ENCODE results near the gene RAMP3. TPM values are rescaled to one million over a fixed set of nuclear protein-coding genes. Genes with fewer than 3 reads are reported as not detected.
"Not testable (repeated sequence)": the region's sequence is repeated elsewhere in the genome, so short reads cannot be mapped to it uniquely, and the experiment has no call there.

The RAMP3 gene
- total RNA-seq, 1 donor from 2014 or later = 49.2 TPM

DNA sequence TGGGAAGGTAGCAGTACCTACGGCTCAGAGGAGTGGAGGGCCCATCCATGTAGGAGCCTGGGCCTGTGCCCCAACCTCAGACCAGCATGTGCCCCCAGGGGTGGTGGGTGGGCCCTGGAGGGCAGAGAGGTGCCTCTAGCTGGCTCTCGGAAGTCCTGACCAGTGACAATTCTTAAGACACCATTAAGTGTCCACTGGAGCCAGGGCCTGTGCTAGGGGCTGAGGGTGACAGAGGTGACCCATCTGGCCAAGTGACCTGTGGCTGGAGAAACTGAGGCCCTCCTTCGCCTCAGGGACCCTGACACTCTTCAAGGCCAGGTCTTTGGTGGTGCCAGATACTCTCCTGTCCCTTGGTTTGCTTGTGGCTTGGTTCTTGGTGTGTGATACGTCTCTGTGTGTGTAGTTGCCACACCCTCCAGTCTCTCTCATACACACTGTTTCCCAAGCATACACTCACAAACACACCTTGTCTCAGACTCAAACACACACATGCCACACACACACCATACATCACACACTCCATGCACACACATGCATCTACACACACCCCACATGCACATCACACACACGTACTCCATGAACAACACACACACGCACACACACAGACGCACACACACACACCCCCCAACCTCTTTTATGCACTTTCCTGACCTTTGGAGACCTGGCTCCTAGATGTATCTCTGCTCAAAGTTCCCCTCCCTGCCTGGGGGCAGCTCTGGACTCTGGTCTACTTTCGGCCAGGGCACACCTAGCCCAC, 897 bp upstream of the RAMP3 start:
- no peak for DNase-seq (ENCODE audit: low spot score)

DNA sequence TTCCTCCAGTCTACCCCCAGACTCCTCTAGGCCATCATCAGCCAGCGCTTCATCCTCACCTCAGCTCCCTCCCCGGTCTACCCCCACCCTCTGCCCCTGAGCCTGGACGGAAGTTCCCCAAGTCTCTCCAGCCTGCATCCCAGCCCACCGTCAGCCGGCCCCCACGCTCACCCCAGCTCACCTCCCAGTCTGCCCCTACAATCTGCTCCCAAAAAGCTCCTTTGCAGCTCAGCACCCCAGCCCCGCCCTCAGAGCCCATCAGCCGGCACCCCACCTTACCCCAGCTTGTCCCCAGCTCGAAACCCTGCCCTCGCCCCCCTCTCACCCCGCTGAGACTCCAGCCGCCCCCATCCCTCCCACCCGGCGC, 322 bp upstream of the RAMP3 start:
- no peak for DNase-seq (ENCODE audit: low spot score)

DNA sequence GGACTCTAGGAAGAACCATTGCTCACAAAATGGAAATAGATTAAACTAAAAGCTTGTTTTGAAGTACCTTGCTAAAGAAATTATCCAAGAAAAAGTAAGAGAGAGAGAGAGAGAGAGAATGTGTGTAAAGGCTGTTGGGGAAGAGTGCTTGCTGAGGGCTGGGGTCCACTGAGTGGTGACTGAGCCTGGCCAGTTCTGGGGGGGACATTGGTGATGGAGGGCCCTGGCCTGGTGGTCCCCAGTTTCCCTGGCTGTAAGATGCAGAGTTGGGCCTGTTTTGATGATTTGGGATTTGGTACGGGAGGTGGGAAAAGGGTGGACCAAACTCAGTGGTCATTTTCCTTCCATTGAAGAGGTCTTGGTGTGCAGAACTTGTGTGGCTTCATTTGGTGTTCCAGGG, 880 bp downstream of the RAMP3 start:
- DNase-seq (ENCODE audit: low spot score) = no peak

DNA sequence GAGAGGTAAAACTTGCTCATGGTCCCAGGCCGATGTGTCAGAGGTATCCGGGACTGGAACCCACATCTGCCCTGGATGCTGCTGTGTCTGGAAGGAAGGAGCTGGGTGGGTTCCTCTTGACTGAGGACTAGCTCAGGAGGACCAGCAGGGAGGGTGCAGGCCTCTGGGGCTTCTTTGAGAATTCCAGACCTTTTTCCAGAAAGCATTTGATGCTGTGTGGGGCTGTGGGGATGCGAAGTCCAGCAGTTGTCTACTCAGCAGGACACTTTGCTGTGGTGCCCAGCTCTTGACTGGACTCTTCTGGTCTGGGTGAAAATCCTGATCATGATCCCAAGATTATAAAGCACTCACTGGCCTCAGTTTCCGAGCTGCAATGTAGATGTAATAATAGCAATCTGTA, 1.7 kb downstream of the RAMP3 start:
- DNase-seq (ENCODE audit: low spot score) = no peak

DNA sequence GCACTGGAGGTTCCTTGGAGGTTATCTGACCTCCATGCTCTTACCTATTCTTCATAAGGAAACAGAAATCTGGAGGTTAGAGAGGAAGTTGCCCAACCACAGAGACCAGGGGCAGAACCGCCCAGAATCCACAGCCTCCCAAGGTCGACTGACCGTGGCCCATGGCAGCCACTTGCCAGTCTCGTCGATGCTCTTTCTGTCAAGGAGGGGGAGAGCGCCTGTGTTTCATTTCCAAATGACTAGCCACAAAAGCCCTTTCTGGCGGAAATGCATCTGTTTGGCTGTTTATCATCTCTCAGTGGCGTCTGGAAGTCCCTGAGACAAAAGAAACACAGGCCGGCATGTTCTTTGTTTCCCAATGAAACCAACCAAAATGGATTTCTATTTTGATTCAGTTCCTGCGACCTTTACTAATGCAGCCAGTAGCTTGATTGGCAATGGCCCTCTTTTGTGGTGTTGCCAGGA, 2.9 kb downstream of the RAMP3 start:
- DNase-seq (ENCODE audit: low spot score) = no peak

DNA sequence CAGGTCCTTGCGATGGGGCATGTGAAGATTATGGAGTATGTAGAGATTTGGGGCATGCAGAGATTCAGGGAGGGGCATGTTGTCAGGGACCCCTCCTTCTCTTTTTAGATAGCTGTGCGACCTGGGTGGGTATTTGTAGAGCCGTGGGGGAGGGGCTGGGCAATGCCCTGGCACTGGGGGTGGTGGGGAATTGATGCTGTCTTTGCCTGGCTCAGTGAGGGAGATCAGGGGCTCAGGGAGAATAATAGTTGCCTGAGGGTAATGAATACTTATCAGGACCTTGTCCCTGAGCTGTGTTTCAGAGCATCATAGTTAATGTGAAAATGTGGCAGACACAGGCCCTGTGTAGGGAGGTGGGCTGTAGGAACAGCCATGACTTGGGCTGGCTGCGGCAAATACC, 3.5 kb downstream of the RAMP3 start:
- DNase-seq (ENCODE audit: low spot score) = no peak

DNA sequence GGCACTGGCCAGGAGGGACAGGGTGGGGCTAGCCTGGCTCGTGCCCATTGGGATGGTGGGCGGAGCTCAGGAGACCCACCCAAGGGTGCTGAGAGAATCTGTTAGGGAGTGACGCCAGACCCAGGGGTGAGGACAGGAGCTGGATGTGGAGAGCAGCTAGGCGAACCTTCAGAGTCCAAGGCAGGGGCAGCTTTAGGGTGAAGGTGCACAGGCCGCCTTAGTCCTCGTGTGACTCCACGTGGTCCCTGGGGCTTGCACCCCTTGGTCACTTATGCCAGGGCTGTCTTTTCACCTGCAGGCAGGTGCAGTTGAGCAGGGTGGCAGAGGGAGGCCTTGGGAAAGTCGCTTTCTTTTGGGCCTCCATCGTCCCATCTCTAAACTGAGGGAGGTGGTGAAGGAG, 4.3 kb downstream of the RAMP3 start:
- DNase-seq (ENCODE audit: low spot score) = no peak

DNA sequence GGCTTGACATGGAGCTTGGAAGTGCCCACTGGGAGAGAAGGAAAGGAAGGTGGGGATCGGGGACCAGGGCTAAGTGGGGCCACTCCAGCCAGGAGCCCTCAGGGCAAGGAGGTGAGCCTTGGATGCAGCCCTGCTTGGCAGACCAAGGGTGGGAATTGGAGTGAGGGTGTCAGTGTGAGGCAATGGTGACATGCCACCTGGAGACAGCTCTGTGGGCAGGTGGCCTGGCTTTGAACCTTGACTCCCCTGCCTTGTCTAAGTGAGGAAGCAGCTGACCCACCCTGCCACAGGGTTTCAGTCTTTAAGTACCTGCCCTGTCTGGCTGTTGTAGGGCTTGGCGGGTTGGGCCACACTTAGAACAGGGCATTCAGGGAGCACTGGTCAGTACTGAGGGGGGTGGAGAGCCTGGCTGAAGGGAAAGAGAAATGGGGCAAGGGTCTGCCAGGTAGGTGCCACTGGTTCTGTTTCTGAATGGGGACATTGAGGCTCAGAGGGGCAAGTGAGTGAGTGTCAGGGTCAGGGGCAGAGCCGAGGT, 4.8 kb downstream of the RAMP3 start:
- DNase-seq (ENCODE audit: low spot score) = no peak

DNA sequence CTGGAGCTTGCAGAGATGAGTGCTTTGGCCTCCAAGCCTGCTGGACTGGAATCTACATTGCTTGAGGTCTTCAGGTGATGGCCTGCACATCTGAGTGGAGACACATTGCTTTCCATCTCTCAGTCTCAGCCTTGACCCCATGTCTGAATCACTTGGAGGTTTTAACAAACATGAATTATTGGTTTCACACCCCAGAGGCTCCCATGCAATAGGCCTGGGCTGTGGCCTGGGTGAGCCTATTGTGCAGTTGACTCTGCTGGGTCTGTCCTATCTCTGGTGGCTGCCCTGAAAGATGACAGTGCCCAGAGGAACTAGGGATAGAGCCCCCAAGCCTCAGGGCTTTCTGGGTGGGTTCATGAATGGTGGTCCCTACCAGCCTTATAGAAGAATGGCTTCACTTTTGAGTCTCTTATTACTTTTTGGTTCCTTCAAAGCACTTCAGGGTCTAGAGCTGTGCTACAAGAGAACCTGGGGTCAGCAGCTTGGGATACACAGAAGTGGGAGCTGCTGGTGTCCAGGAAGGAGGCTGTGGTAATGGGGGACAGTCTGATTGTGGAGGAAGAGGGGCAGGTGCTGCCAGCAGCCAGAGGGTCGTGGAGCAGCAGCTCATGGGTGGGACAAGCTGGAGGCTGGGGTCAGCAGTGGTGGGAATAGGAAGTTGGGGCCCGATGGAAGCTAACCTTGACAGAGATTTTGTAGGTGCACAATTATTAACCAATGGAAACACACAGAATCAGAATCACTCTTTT, 5.5 kb downstream of the RAMP3 start:
- no peak for DNase-seq (ENCODE audit: low spot score)

DNA sequence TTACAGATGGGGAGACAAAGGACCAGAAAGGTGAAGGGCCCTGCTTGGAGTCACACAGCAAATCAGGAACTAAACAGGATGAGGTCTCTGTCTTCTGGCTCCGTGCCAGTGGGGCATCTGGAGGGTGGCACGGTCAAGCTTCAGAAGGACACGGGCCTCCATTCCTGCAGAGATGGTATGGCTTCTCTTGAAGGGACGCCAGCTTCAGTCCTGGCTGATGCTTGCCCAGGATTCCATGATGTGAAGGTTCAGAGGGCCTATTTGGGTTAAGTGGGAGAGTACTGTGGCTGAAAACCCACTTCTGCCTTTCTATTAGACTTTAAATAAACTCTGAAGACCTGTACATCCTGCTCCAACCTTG, 6.1 kb downstream of the RAMP3 start:
- DNase-seq (ENCODE audit: low spot score) = no peak

DNA sequence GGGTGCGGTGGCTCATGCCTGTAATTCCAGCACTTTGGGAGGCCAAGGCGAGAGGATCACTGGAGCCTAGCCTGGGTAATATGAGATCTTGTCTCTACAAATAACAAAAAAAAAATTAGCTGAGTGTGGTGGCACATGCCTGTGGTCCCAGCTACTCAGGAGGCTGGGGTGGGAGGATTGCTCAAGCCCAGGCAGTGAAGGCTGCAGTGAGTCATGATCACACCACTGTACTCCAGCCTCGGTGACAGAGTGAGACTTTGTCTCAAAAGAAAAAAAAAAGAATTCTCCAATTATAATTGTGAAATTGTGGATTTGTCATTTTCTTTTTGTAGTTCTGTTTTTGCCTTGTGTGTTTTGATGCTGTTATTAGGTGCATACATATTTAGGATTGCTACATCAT, 6.7 kb downstream of the RAMP3 start:
- DNase-seq (ENCODE audit: low spot score) = not testable (repeated sequence)

DNA sequence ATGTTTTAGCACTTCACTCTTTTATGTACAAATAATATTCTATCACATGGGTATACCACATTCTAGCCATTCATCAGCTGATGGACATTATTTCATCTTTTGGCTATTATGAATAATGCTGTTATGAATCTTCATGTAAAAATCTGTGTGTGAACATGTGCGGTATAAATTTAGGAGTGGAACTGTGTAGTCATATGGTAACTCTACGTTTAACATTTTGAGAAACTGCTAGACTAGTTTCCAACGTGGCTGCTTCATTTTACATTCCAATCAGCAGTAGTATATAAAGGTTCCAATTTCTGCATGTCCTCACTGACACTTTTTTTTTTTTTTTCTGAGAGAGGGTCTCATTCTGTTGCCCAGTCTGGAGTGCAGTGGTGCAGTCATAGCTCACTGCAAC, 8.3 kb downstream of the RAMP3 start:
- DNase-seq (ENCODE audit: low spot score) = no peak

DNA sequence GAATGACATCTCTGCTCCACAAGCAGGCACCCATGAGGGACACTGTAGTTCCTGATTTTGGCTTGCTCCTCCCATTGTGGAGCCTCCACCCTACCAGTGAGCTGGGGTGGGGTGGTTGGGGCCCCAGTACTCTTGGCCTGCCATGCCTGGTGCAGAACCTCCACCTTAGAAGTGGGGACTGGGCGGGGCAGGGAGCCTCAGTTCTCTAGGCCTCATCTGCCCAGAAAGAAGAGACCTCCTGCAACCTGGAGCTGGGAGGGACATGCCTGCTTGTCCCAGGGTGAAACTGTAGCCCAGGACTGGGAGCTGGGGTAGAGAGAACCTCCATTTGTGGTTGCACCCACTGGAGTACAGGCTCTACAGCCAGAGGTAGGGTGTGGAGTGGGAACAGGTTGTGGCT, 14.4 kb downstream of the RAMP3 start:
- DNase-seq (ENCODE audit: low spot score) = peak; percentile 64

DNA sequence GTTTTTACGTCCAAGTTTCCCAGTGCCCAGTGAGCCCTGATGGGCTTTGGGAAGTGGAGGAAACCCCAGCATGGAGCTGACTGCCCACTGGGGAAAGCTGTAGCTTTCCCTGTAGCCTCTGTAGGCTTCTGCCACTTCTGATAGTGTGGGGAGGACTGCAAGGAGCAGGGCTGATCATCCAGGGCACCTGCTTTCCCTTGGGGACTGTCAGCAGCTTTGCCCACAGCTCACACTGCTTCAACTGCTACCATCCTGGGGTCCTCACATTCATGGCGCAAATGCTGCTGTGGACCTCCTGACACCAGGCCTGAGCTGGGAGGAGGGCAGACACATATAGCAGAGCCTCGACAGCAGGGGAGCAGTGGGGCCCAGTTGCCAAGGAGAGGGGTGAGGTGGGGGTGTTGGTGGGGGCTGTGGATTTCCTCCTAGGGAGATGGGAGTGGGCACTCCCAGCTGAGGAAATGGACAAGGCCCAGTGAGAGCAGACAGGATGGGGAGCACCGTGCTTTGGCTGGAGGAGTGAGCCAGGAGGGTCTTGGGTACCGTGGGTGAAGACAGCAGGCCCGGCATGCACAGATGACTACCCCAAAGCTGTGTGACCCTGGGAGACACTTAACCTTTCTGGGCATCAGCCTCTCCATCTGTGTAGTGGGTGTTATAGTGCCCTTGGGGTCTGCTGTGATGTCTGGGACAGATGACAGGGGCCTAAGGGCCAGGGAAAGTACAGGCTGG, 16.2 kb downstream of the RAMP3 start:
- peak; percentile 77 for DNase-seq (ENCODE audit: low spot score)

DNA sequence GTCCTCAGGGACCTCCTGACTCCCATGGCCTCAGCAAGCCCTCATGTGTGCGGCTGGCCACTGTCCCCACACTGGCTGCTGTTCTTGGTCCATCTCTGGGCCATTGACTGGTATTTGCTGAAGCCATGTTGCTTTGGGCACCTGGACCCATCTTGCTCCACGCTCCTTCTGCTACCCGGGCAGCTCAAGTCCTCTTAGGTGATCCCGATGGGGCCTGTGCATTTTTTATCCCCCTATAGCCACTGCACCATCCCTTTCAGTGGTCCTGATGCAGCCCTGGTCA, 16.7 kb downstream of the RAMP3 start:
- no peak for DNase-seq (ENCODE audit: low spot score)

DNA sequence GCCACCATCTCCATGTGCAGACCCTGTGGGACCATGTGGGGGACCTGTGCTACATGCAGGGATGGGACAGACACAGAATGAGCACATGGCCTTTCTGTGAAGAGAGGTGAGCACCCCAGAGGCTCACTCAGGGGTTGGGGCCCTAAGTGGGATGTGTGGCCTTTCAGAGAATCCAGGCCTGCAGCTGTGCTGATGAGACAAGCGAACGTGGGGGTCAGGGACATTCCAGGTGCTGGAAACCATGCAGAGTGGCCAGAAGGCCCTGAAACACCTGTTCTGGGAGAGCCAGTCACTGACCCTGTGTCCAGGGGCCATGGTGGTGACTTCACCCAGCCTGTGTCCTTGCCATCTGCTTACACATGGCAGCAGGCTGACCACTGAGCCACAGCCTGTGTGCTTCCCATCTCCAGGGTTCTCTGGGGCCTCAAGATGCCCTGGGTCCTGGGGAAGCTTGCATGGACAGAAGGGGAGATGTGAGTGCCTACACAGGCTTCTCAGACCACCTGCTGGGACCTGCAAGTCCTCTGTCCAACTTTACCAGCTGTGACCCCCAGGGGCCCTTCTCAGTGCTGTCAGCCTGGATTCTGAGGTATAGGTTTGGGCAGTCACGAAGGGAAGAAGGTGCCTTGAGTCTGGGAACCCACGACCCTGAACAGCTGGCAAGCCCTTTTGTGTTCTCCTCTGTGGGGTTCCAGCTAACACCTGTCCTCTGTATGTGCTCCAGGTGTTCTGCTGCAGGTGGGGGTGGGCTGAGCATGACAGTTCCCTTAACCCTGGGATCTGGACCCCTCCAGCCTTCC, 17.6 kb downstream of the RAMP3 start:
- peak; percentile 69 for DNase-seq (ENCODE audit: low spot score)

DNA sequence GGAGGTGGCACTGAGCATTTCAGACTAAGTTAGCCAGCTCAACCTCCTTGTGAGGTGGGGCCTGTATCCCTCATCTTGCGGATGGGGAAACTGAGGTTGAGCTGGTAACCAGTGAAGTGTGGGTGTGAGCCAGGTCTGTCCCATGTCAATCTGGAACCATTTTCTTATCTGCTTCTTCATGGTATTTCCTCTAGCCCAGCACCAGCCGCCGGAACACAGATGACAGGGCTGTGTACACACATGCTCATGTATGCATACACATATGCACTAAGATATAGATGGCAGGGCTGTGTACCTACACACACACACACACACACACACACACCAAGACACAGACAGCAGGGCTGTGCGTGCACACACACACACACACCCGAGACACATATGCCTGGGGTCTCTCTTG, 18.5 kb downstream of the RAMP3 start:
- peak; percentile 55 for DNase-seq (ENCODE audit: low spot score)

DNA sequence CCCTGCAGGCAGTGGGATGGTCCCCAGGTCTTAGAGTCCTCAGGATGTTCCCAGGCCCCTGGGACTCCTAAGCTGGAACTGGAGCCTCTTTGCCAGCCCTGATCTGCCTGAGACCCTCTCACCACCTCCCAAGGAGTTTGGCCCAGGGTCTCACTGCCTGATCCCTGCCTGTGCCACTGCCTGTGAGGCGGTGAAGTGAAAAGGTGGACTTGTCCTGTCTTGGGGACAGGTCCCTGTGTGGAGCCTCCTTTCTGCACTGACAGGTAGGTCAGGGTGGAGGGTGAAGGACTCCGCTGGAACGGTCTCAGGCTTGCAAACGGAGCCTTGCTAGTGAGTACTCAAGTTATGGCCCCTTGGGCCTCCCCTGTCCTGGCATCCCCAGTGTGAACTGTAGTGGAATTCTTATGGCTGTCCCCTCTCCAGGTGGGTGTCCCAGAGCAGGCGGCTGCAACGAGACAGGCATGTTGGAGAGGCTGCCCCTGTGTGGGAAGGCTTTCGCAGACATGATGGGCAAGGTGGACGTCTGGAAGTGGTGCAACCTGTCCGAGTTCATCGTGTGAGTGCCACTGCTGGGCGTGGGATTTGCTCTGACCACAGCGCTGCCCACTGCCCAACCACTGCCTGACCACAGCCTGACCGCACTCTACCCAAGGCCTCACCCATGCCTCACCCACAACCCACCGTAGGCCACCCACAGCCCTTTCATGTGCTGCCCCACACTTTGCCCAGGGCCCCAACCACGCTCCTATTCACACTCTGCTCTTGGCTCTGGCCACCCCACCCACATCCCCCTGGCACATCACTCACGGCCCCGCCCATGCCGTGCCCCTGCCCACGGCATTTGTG, 19.5 kb downstream of the RAMP3 start:
- DNase-seq (ENCODE audit: low spot score) = peak; percentile 77

DNA sequence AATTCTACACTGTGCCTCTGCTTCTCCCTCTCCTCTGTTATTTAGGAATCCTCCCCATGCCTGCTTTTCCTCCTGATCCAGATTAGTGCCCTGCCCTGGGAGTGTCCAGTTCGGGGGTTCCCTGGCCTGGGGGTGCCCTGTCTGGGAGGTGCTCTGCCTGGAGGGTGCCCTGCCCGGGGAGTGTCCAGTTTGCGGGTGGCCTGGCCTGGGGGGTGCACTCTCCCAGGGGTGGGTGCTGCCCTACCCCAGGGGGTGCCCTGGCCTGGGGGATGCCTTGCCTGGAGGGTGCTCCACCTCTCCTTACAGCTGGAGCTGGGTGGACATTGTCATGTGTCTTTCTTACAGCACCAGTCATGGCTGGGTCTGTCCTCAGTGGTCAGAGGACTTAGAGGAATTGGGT, 20.2 kb downstream of the RAMP3 start:
- DNase-seq (ENCODE audit: low spot score) = peak; percentile 78

Measured in mesenteric fat pad (tissue), 1 donor.